Prostate gland (tissue), 2 donors: ENCODE data around the gene UBALD1. TPM values are rescaled to one million over a fixed set of nuclear protein-coding genes. Genes with fewer than 3 reads are reported as not detected.

Source experiments
- DNase-seq: peaks from one replicate; pipeline ENCODE4 v3.0.0-alpha.2; 2019; ENCODE audit warnings: low spot score
- H3K27ac ChIP-seq, 2 donors: fragments of 200-600 bp; sonication (generic); 2 replicates each; pipeline ENCODE4 v1.5.1; 2017 to 2019
- H3K27me3 ChIP-seq: fragments of 200-600 bp; sonication (generic); replicated peaks from 2 replicates; pipeline ENCODE4 v1.5.1; 2019; ENCODE audit not compliant: insufficient read depth
- H3K36me3 ChIP-seq, 2 donors: fragments of 200-600 bp; sonication (generic); 1 replicate in 1 of 2; 2 replicates in 1 of 2; pipeline versions ENCODE4 v1.5.1 to v1.8.1; 2017 to 2019
- H3K4me1 ChIP-seq: fragments of 200-600 bp; sonication (generic); replicated peaks from 2 replicates; pipeline ENCODE4 v1.5.1; 2019
- H3K4me3 ChIP-seq, 2 donors: fragments of 200-600 bp; sonication (generic); 2 replicates each; pipeline ENCODE4 v1.5.1; 2017 to 2019
- H3K9me3 ChIP-seq: fragments of 200-600 bp; sonication (generic); 2 replicates; pipeline ENCODE4 v1.5.1; 2017
- CTCF ChIP-seq, 4 experiments: fragments of 200-600 bp in 2 of 4; fragments of 450-650 bp in 2 of 4; sonication (generic) in 2 of 4; IDR thresholded peaks; 1 replicate in 3 of 4; 2 replicates in 1 of 4; pipeline ENCODE4 v1.5.1; 2016 to 2019; ENCODE audit warnings: antibody characterized with exemption in 4 of 4, mild to moderate bottlenecking in 2 of 4, moderate library complexity in 2 of 4
- POLR2A ChIP-seq: fragments of 450-650 bp; IDR thresholded peaks from one replicate; pipeline ENCODE4 v1.6.1; 2016; ENCODE audit warnings: antibody characterized with exemption, mild to moderate bottlenecking
- POLR2AphosphoS5 ChIP-seq: sonication (generic); formaldehyde crosslinking; IDR thresholded peaks from one replicate; pipeline ENCODE4 v1.6.1; 2017; ENCODE audit warnings: antibody characterized with exemption
- WGBS: methylation state at CpG from one replicate; pipeline ENCODE4 v1.1.5; 2018; 5-methylcytosine and 5-hydroxymethylcytosine counted together
- intact Hi-C: fragments of 100-400 bp; cut with DNase I; formaldehyde crosslinking; loops from one replicate; pipeline ENCODE4 v1.14.2; 2022
- total RNA-seq, 2 donors: library from RNA; depleted of rRNA; stranded (reverse); fragments of >200 nt; gene quantifications; one replicate each; pipeline ENCODE4 v1.1.0, GENCODE V29; 2016

The UBALD1 gene
- total RNA-seq, 2 donors from 2014 or later: 14.5 to 22.1 TPM

GRCh38 chr16:4591706-4592470 lies 22.8 kb downstream of the UBALD1 start:
- Histone ChIP-seq H3K9me3 (no peaks in the 10 kb centered on the region), H3K4me3 (no peak overlapping the region), H3K4me1 (no peaks in the 10 kb centered on the region), H3K27ac (no peak overlapping the region), H3K36me3 (no peaks in the 10 kb centered on the region), H3K27me3 (no peaks in the 10 kb centered on the region)
- no peak for DNase-seq
- intact Hi-C loops: no loop called here
- TF ChIP-seq POLR2AphosphoS5 (no peak), CTCF (IDR thresholded peaks at IDR 0.05) (no peak), POLR2A (no peak)
- WGBS: 90% methylated on average over 16 of the region's 17 CpGs

- 54% methylated on average over 6 of the region's 6 CpGs for WGBS
Measured at GRCh38 chr16:4591191-4591590, 23.5 kb downstream of the UBALD1 start.

GRCh38 chr16:4588961-4589360 lies 25.7 kb downstream of the UBALD1 start:
- intact Hi-C loops: loop anchor here (5.0 kb wide), 1 partner anchor 82 kb away; no protein-coding TSS in a partner anchor
- TF ChIP-seq CTCF (IDR thresholded peaks at IDR 0.05): no peak
- no peak for TF ChIP-seq POLR2A
- no peak for TF ChIP-seq POLR2AphosphoS5
- WGBS: 95% methylated on average over 6 of the region's 6 CpGs
- no peaks in the 10 kb centered on the region for H3K27me3 ChIP-seq
- H3K36me3 ChIP-seq: no peaks in the 10 kb centered on the region
- no peak overlapping the region for H3K4me3 ChIP-seq
- no peak for DNase-seq
- no peaks in the 10 kb centered on the region for H3K4me1 ChIP-seq
- no peaks in the 10 kb centered on the region for H3K9me3 ChIP-seq
- H3K27ac ChIP-seq: no peak overlapping the region

More at GRCh38 chr16:4591191-4591590, 23.5 kb downstream of the UBALD1 start:
- H3K27me3 ChIP-seq: no peaks in the 10 kb centered on the region
- H3K4me3 ChIP-seq: no peak overlapping the region
- H3K9me3 ChIP-seq: no peaks in the 10 kb centered on the region
- intact Hi-C loops: no loop called here
- DNase-seq: no peak
- no peak for TF ChIP-seq POLR2A
- no peak for TF ChIP-seq CTCF (IDR thresholded peaks at IDR 0.05)
- TF ChIP-seq POLR2AphosphoS5: no peak
- no peaks in the 10 kb centered on the region for H3K4me1 ChIP-seq
- H3K36me3 ChIP-seq: no peaks in the 10 kb centered on the region
- no peak overlapping the region for H3K27ac ChIP-seq

- DNase-seq: no peak
- 83% methylated on average over 2 of the region's 2 CpGs for WGBS
- Histone ChIP-seq H3K4me1 (no peaks in the 10 kb centered on the region), H3K9me3 (no peaks in the 10 kb centered on the region), H3K27ac (no peak overlapping the region), H3K4me3 (no peak overlapping the region), H3K27me3 (no peaks in the 10 kb centered on the region), H3K36me3 (no peaks in the 10 kb centered on the region)
- TF ChIP-seq POLR2AphosphoS5: no peak
- no peak for TF ChIP-seq POLR2A
- intact Hi-C loops: loop anchor here (5.0 kb wide), 1 partner anchor 81 kb away; no protein-coding TSS in a partner anchor
Measured at GRCh38 chr16:4588386-4588785, 26.3 kb downstream of the UBALD1 start.

GRCh38 chr16:4586291-4586690 lies 28.4 kb downstream of the UBALD1 start:
- WGBS: 66% methylated on average over 7 of the region's 7 CpGs
- H3K27ac ChIP-seq: no peak overlapping the region
- no peak for DNase-seq
- H3K36me3 ChIP-seq: no peaks in the 10 kb centered on the region
- H3K27me3 ChIP-seq: no peaks in the 10 kb centered on the region
- H3K4me1 ChIP-seq: no peaks in the 10 kb centered on the region
- no peaks in the 10 kb centered on the region for H3K9me3 ChIP-seq
- TF ChIP-seq POLR2A (no peak), POLR2AphosphoS5 (no peak), CTCF (IDR thresholded peaks at IDR 0.05) (no peak)
- H3K4me3 ChIP-seq: no peak overlapping the region
- intact Hi-C loops: loop anchor here (5.0 kb wide), 1 partner anchor 79 kb away; no protein-coding TSS in a partner anchor
